NCI-H146 treated with DMSO at 0.1 percent for 48 hours (cell line): ENCODE data around the gene CAPG.
"Not testable (repeated sequence)": the region's sequence is repeated elsewhere in the genome, so short reads cannot be mapped to it uniquely, and the experiment has no call there.

Source experiments
- DNase-seq: peaks from one replicate; lab custom pipeline; 2025; ENCODE audit not compliant: unreplicated experiment; lab: John Stamatoyannopoulos, UW

Gene CAPG

DNA sequence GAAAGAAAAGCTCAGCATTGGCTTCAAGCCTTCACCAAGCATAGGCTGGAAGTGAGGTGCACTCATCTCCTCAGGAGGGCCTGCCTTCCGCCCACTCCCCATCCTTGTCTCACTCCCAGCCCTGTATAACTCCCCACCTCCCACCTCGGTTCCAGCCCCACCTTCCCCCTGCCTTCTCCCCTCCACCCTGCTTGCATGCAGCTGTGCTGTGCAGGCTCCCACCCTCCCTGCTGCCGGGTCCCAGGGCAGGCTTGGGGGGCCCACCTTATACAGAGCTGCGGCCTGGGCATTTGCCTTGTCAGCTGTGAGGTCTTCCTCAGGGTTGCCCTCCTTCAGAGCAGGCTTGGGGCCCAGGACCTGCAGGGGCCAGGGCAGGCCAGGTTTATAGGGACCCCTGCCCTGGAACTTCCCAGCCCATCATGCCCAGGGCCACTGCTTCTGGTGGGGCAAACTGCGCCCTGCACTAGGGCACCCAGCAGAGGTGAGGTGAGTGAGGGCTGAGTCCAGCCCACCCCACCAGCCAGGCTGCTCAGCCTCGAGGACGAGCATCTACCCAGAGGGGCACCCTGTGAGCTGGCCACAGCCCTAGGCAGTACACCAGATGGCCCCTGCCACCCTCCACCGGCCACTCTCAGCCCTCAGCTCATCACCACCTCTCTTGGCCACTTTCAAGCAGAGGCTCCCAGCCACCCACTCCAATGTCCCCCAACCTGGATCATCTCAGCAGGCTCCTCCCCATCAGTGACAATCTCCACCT lies 11.6 kb downstream of the CAPG start:
- no peak for DNase-seq

DNA sequence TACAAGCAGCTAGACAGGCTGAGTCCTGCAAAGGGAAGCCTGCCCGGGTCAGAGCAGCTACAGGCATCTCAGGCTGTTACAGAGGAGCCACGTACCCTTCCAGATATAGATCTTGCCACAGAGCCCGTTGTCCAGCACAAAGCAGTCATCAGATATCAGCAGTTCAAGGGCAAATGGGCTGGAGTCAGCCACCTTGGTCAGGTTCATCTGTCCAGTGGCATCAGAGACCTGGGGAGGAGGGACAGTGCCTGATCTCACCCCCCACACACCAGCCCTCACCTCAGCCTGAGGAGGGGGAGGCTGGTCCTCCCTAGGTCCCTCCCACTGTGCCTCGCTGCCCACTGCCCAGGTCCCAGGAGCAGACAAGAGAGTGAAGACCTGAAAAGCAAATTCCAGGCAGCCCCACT lies 12.2 kb downstream of the CAPG start:
- no peak for DNase-seq

GRCh38 chr2:85396531-85397470 lies 13.4 kb downstream of the CAPG start:
- no peak for DNase-seq

DNA sequence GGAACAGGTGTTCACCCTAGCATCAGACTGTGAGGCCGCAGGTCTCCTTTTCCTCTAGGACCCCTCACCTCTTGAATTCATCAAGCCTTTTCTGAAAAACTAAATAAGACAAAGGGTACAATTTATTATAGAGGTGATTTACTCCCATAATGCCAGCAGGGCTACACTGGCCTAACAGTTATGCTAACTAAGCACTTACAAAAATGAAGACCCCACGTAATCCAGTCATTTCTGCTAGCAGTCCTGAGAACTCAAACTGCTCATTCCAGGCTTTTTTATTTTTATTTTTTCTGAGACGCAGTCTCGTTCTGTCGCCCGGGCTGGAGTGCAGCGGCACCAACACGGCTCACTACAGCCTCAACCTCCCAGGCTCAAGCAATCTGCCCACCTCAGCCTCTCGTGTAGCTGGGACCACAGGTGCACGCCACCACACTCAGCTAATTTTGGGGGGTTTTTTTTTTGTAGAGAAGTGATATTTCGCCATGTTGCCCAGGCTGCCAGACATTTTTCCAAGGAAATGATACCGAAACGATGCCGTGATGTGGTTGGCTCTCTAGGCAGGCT lies 14.2 kb downstream of the CAPG start:
- no peak for DNase-seq

GRCh38 chr2:85394976-85395375 lies 15.2 kb downstream of the CAPG start:
- no peak for DNase-seq

DNA sequence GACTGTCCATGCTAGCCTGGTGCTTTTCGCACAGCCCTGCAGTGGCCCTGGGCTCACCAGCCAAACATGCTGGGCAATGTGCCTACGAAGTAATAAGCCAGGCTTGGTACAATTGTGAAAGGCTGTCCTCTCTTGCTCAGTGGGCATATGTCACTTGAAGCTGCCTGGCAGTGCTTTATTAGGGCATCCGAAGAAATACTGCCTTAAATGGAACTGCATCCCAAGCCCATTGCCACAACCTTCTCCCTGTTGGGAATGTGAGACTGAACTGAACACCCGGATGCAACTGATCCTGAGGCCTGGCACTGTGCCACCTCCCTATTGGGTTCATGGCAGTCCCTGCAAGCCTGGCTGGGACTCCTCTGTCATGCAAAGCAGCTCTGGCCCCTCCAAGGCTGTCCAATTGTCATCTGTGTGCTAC lies 15.9 kb downstream of the CAPG start:
- no peak for DNase-seq

GRCh38 chr2:85393836-85394235 lies 16.3 kb downstream of the CAPG start:
- no peak for DNase-seq

DNA sequence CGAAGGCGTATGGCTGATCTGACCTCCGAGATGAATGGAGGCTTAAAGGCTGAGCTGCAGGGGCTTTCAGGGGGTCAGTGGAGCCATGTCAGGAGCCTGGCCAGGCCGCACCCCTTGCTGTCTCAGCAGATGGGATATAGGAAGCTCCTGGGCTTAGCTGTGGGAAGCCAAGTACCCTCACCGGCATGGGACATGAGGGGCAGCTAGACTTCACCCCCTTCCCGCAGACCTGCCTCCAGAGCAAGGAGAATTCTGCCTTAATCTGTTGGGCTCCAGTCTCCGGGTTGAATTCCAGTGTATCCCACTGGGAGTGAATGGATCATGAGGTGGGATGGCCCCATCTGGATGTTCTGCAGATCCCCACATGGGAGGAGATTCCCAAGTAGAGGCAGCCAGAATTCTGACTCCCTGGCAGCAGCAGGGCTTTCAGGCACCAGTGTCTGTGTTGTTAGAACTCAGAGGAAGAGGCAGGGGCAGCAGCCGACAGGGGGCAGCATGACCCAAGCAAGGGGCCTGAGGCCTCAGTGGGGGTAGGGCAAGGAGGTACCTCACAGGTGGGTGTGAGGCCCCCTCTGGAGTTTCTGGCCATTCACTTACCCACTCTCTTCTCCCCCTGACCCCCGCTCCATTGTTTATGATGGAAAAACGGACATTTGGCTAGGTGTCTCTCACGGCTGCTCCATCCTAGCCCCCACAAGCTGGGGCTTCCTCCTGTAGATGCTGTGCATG lies 19.1 kb downstream of the CAPG start:
- no peak for DNase-seq

DNA sequence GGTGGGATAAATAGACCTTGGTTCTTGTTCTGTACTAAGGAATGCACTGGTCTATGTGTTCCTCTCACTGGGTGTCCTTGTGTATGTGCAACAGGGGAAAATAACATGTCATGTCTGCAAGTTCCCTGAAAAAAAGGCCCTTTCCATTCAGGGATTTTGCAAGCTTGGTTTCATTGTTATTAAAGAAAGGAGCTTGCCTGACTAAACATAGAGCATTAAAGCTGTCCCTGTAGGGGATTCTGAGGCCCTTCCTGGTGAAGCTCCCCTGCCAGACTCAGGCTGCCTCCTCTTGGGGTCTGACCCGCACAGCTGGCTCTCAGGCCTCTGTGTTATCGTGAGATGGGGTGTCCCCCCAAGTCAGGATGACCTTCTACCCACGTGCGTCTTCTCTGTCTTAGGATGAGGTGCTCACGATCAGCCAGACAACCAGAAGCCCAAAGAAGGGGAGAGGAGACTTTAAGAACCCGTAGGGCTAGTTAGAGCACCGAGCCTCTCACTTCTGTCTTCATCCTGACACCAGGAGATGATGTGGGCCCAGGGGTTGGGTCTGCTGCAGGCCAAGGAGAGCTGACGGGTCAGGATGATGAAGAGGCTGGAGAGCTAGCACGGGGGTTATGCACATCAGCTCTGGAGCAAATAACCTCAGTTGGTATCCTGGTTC lies 21.2 kb downstream of the CAPG start:
- no peak for DNase-seq

- DNase-seq, result no peak
These were observed 22.4 kb downstream of the CAPG start for GRCh38 chr2:85387754-85388153.

GRCh38 chr2:85385746-85386145 lies 24.4 kb downstream of the CAPG start:
- DNase-seq, result no peak

DNA sequence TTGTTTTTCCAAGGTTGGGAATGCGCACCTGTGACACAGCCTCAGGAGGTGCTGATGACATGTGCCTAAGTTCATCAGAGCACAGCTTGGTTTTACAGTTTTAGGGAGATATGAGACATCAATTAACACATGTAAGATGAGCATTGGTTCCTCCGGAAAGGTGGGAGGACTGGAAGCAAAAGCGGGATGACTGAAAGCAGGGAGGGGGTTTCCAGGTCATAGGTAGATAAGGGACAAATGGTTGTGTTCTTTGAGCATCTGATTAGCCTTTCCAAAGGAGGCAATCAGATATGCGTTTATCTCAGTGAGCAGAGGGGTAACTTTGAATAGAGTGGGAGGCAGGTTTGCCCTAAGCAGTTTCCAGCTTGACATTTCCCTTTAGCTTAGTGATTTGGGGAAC lies 26.3 kb downstream of the CAPG start:
- no peak for DNase-seq

- not testable (repeated sequence) for DNase-seq
These were observed 27.0 kb downstream of the CAPG start for GRCh38 chr2:85383151-85383550.

- no peak for DNase-seq
These were observed 30.1 kb downstream of the CAPG start for GRCh38 chr2:85380048-85380447.

DNA sequence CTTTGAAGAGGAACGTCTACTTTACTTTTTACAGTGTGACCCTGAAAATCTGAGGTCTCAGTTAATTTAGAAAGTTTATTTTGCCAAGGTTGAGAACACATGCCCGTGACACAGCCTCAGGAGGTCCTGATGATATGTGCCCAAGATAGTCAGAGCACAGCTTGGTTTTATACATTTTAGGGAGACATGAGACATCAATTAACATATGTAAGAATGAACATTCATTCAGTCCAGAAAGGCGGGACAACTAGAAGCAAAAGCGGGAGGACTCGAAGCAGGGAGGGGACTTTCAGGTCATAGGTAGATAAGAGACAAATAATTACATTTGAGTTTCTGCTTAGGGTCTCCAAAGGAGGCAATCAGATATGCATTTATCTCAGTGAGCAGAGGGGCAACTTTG lies 31.9 kb downstream of the CAPG start:
- no peak for DNase-seq

- no peak for DNase-seq
These were observed 33.1 kb downstream of the CAPG start for GRCh38 chr2:85377083-85377482.

DNA sequence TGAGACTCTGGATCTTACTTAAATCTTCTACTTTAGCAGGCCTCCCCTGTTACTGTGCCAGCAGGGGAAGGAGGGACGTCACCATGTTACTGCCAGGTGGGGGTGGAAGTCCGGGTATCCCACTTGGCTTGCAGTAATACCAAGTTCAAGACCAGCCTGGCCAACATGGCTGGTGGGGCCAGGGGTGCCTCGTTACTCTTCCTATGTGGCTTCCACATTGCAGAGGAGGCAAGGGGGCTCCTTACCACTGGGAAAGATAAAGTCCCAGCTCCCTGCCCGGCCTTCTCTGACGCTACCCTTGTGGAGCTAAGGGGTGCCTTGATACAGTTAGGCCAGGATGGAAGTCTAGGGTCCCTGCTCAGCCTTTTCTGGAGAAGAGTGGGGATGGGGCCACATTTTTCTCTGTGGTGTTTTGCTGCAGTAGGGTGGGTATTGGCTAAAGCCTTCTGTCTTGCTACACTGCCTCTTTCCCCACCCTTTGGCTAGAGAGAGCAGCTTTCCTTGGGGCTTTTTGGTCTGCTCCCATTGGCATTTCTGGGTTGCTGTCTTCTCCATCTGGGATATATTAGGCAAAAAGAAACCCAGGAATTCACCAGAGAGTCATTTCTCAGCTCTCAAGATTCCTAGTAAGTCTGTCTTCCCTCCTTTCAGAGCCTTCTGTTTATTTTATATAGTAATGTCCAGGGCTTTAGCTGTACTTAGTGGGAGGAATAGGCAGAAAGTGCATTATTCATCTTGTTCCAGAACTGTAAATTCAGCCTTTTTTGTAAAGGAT lies 33.7 kb downstream of the CAPG start:
- DNase-seq, result no peak

GRCh38 chr2:85371045-85371444 lies 39.1 kb downstream of the CAPG start:
- DNase-seq, result no peak

DNA sequence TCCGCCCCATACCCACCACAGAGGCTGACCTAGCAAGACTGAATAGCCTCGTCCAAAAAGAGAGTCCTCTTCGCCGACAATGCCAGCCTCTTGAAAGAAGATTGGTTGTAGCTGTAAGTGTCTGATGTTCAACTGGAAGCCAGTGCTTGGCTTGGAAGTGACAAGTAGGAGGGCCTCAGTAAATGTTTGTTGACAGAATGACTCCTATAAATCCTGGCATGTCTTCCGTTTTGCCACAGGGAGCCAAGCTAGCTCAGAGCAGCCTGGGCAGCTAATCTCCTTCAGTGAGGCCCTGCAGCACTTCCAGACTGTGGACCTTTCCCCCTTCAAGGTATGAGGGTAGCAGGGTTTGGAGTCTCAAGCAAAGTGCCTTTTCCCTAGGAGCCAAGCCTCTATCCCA lies 40.7 kb downstream of the CAPG start:
- no peak for DNase-seq

DNA sequence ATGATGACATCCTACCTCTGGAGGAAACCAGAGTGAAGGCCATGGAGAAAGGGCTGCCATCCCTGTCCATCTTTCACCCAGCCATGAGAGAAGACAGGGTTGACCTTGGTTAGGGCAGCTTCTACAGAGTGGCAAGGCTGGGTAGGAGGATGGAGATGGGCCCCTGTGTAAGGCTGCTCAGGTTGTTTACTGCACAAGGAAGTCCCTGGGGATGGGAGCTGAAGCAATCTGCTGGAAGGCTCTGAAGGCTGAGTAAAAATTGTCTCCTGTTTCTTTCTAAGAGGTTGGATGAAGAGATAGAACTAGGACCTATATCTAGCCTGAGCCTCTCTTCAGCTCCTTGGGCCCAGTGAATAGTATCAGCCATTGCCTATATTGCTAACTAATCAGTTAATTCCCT lies 41.2 kb downstream of the CAPG start:
- DNase-seq, result no peak
